Activated CD8-positive, alpha-beta T cell treated with anti-CD3 and anti-CD28 coated beads for 36 hours (primary cell): ENCODE measurements around the gene UQCC5. TPM values are rescaled to one million over a fixed set of nuclear protein-coding genes. Genes with fewer than 3 reads are reported as not detected.

Experiments used
- ATAC-seq: fragments of 200-7000 bp; cut with Tn5 transposase; one replicate; pipeline ENCODE4 v1.10.0; 2021; ENCODE audit warnings: mild to moderate bottlenecking, moderate library complexity
- CTCF ChIA-PET: fragments of 350-600 bp; sonication (Branson Sonifier 250); formaldehyde crosslinking; loops from one replicate; lab custom pipeline; 2021; ENCODE audit warnings: antibody characterized with exemption; lab: Charles Lee
- POLR2A ChIA-PET: fragments of 350-600 bp; sonication (Branson Sonifier 250); formaldehyde crosslinking; loops from one replicate; lab custom pipeline; 2021; ENCODE audit warnings: antibody characterized with exemption; lab: Charles Lee
- DNase-seq: peaks from one replicate; pipeline ENCODE4 v3.0.0-alpha.2; 2020
- H3K27ac Mint-ChIP-seq: one replicate; pipeline ENCODE4 v1.8.0; 2021; ENCODE audit warnings: mild to moderate bottlenecking, mixed read lengths
- H3K27me3 Mint-ChIP-seq: one replicate; pipeline ENCODE4 v1.8.0; 2021; ENCODE audit warnings: mixed read lengths
- H3K36me3 Mint-ChIP-seq: one replicate; pipeline ENCODE4 v1.8.0; 2021; ENCODE audit warnings: low read depth, mixed read lengths
- H3K4me1 Mint-ChIP-seq: one replicate; pipeline ENCODE4 v1.8.0; 2021; ENCODE audit warnings: low read depth, mixed read lengths
- H3K4me3 Mint-ChIP-seq: one replicate; pipeline ENCODE4 v1.8.0; 2021; ENCODE audit warnings: mild to moderate bottlenecking, moderate library complexity, mixed read lengths
- H3K9me3 Mint-ChIP-seq: one replicate; pipeline ENCODE4 v1.8.0; 2021; ENCODE audit warnings: mixed read lengths
- intact Hi-C: fragments of 100-400 bp; cut with micrococcal nuclease; formaldehyde crosslinking; loops from one replicate; pipeline ENCODE4 v1.10.0; 2022
- total RNA-seq, 2 experiments: library from RNA; stranded (reverse); gene quantifications; one replicate each; pipeline ENCODE4 v1.2.3, GENCODE V29; 2021
- TF ChIP-seq, protein P1 (sequence below): fragments of 200-600 bp; IDR thresholded peaks from one replicate; pipeline ENCODE4 v1.8.0; 2022; ENCODE audit warnings: antibody characterized with exemption, mild to moderate bottlenecking

The UQCC5 gene
- total RNA-seq, 2 experiments from 2014 or later = 14.0 to 20.5 TPM

DNA sequence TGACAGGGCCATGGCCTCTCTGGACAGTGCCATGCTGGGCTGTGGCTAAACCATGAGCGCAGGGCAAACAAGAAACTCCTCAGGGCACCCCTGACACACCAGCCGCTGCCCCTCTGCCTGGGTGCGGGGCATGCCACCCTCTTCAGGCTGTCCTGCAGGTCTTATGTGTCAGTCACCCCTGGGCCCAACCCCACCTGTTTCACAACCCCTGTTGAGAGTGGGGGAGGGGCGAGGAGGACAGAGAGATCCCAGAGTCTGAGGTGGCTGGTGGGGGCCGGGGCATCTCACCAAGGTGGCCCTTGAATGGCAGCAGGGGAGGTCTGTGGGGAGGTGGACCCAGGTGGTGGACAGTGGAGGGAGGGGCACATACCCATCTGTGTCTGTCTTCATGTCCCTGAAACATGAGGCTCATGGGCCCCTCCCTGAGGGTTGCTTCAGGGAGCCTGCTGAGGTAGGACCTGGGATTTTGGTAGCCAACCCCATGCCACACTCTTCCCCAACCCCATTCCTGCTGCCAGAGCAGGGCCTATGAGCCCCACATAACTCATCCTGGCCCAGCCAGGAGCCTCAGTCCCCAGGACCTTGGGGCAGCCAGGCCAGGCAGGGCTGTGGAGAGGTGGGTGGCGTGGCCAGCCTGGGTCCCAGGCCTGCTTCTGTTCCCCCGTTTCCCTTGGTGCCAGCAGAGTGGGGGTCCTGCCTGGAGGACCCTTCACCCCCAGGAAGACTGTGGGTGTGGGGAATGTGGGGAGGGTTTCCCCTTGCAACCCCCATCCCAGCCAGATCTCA is 43.0 kb upstream of the UQCC5 start:
- Mint-ChIP-seq H3K27ac (no peak overlapping the region), H3K36me3 (peaks cover 8% of the 10 kb centered on the region), H3K4me3 (no peak overlapping the region), H3K4me1 (no peaks in the 10 kb centered on the region), H3K27me3 (no peaks in the 10 kb centered on the region), H3K9me3 (no peaks in the 10 kb centered on the region)
- ChIA-PET CTCF (no interaction called here), POLR2A (no interaction called here)
- TF ChIP-seq, protein P1, sequence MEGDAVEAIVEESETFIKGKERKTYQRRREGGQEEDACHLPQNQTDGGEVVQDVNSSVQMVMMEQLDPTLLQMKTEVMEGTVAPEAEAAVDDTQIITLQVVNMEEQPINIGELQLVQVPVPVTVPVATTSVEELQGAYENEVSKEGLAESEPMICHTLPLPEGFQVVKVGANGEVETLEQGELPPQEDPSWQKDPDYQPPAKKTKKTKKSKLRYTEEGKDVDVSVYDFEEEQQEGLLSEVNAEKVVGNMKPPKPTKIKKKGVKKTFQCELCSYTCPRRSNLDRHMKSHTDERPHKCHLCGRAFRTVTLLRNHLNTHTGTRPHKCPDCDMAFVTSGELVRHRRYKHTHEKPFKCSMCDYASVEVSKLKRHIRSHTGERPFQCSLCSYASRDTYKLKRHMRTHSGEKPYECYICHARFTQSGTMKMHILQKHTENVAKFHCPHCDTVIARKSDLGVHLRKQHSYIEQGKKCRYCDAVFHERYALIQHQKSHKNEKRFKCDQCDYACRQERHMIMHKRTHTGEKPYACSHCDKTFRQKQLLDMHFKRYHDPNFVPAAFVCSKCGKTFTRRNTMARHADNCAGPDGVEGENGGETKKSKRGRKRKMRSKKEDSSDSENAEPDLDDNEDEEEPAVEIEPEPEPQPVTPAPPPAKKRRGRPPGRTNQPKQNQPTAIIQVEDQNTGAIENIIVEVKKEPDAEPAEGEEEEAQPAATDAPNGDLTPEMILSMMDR = no peak
- intact Hi-C loops = no loop called here
- no peak for ATAC-seq
- no peak for DNase-seq

GRCh38 chr3:52494445-52494844 is 42.0 kb upstream of the UQCC5 start:
- intact Hi-C loops = no loop called here
- Mint-ChIP-seq H3K36me3 (peaks cover 8% of the 10 kb centered on the region), H3K4me3 (no peak overlapping the region), H3K27ac (no peak overlapping the region), H3K27me3 (no peaks in the 10 kb centered on the region), H3K4me1 (no peaks in the 10 kb centered on the region), H3K9me3 (no peaks in the 10 kb centered on the region)
- ChIA-PET CTCF (interaction anchor here (1.1 kb wide), 1 partner anchor 25 kb away, joined by 3 read pairs; no protein-coding TSS in a partner anchor), POLR2A (no interaction called here)
- TF ChIP-seq, protein P1 = no peak
- ATAC-seq (no peak), DNase-seq (no peak)

- intact Hi-C loops = no loop called here
- H3K4me3 Mint-ChIP-seq = no peak within 1 kb of the TSS
- H3K9me3 Mint-ChIP-seq = no peaks in the 10 kb centered on the region
- H3K27me3 Mint-ChIP-seq = no peaks in the 10 kb centered on the region
- DNase-seq (no peak), ATAC-seq (no peak)
- ChIA-PET CTCF (interaction anchor here (1.1 kb wide), 1 partner anchor 25 kb away, joined by 3 read pairs; no protein-coding TSS in a partner anchor), POLR2A (interaction anchor here (0.7 kb wide), 1 partner anchor 9 kb away, joined by 3 read pairs; no protein-coding TSS in a partner anchor)
- H3K4me1 Mint-ChIP-seq = no peaks in the 10 kb centered on the region
- peaks cover 8% of the 10 kb centered on the region for H3K36me3 Mint-ChIP-seq
- TF ChIP-seq, protein P1 = no peak
- H3K27ac Mint-ChIP-seq = no peak within 1 kb of the TSS
Observed at GRCh38 chr3:52494886-52495495, 41.4 kb upstream of the UQCC5 start, which contains the start of gene STAB1. Gene STAB1 (plus strand): TSS chr3:52495338. CDS start chr3:52495414, 76 bp downstream.

DNA sequence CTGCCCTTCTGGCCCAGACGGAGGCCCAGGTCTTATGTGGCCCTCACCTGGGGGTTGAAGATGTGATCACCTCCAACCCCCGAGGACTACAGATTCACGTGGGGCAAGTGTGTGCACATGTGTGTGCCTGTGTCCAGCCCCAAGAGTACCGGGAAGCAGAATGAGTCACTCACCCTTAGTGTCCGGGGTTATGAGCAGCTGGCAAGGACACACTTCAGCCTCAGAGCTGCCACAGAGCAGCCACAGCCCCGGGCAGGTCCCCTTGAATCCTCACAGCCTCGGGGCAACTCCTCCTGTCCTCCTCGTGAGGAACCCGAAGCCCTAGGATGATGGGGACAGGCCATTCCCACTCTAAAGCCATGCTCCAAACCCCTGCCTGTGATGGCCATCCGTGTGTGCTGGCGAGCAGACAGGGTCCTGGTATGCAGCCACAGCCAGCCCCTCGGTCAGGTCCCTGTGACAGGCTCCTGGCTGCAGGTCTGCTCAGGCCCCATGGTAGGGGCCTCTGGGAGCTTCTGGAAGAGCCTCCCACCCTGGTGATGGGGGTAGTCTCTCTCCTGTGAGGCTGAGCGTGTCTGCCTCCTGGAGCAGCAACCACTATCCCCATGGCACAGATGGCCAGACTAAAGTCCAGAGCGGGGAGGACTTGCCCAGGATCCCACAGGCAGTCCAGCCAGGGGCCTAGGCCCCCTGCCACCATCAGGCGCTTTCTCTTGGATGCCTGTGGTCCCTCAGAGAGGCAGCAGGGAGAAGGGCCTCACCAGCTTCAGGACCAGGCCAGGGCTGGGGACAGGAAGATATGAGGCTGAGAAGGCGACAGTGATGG is 40.4 kb upstream of the UQCC5 start:
- H3K9me3 Mint-ChIP-seq = no peaks in the 10 kb centered on the region
- TF ChIP-seq, protein P1 = no peak
- ChIA-PET CTCF (no interaction called here), POLR2A (interaction anchor here (0.7 kb wide), 1 partner anchor 8 kb away, joined by 3 read pairs; no protein-coding TSS in a partner anchor)
- no peaks in the 10 kb centered on the region for H3K27me3 Mint-ChIP-seq
- no peak for ATAC-seq
- DNase-seq = no peak
- intact Hi-C loops = no loop called here
- H3K4me1 Mint-ChIP-seq = no peaks in the 10 kb centered on the region
- H3K4me3 Mint-ChIP-seq = no peak overlapping the region
- H3K27ac Mint-ChIP-seq = no peak overlapping the region
- H3K36me3 Mint-ChIP-seq = peaks cover 8% of the 10 kb centered on the region
